ENCODE data around the gene ARMC9. TPM values are rescaled to one million over a fixed set of nuclear protein-coding genes. Genes with fewer than 3 reads are reported as not detected.

The ARMC9 gene
- total RNA-seq, 1 donor from 2014 or later, result 43.1 TPM

- no peak overlapping the region for H3K27ac ChIP-seq
- H3K4me1 ChIP-seq, result peaks cover 11% of the 10 kb centered on the region
- no peak for TF ChIP-seq CTCF (IDR thresholded peaks at IDR 0.05)
- ATAC-seq (no peak), DNase-seq (no peak)
- no peaks in the 10 kb centered on the region for H3K9me3 ChIP-seq
- no peaks in the 10 kb centered on the region for H3K27me3 ChIP-seq (ENCODE audit: low read depth)
- intact Hi-C loops (cut with DNase I), result no loop called here
- H3K36me3 ChIP-seq, result peaks cover 1% of the 10 kb centered on the region
- no peak overlapping the region for H3K4me3 ChIP-seq
Observed at GRCh38 chr2:231203087-231203486, 4.7 kb downstream of the ARMC9 start.

DNA sequence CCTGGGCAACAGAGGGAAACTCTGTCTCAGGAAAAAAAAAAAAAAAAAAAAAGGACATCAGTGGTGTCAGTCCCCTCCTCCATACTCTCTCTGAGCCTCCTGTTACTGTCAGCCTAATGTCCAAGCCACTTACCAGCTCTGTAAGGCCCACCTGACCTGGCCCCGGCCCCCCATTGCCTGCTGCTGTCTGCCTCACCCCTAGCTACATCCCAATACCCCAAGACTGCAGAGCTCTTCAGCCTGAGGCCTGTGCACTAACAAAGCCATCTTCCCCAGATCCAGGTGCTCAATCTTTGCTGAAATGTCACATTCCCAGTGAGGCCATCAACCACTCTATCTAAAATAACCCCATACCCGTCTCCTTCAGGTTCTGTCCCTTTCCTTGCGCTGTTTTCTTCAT is 5.7 kb downstream of the ARMC9 start:
- Histone ChIP-seq H3K9me3 (no peaks in the 10 kb centered on the region), H3K4me3 (no peak overlapping the region), H3K36me3 (peaks cover 12% of the 10 kb centered on the region), H3K4me1 (peaks cover 6% of the 10 kb centered on the region), H3K27me3 (ENCODE audit: low read depth) (no peaks in the 10 kb centered on the region), H3K27ac (no peak overlapping the region)
- no peak for TF ChIP-seq CTCF (IDR thresholded peaks at IDR 0.05)
- DNase-seq (no peak), ATAC-seq (no peak)
- intact Hi-C loops (cut with DNase I), result no loop called here

GRCh38 chr2:231204581-231204980 is 6.2 kb downstream of the ARMC9 start:
- H3K27ac ChIP-seq, result no peak overlapping the region
- H3K4me1 ChIP-seq, result peaks cover 2% of the 10 kb centered on the region
- DNase-seq (no peak), ATAC-seq (no peak)
- H3K36me3 ChIP-seq, result peaks cover 15% of the 10 kb centered on the region
- H3K4me3 ChIP-seq, result no peak overlapping the region
- no peak for TF ChIP-seq CTCF (IDR thresholded peaks at IDR 0.05)
- H3K9me3 ChIP-seq, result no peaks in the 10 kb centered on the region
- intact Hi-C loops (cut with DNase I), result no loop called here
- H3K27me3 ChIP-seq (ENCODE audit: low read depth), result no peaks in the 10 kb centered on the region

GRCh38 chr2:231207734-231208133 is 9.3 kb downstream of the ARMC9 start:
- H3K4me3 ChIP-seq, result no peak overlapping the region
- DNase-seq (no peak), ATAC-seq (no peak)
- H3K4me1 ChIP-seq, result no peaks in the 10 kb centered on the region
- H3K36me3 ChIP-seq, result peaks cover 25% of the 10 kb centered on the region
- intact Hi-C loops (cut with DNase I), result no loop called here
- TF ChIP-seq CTCF (IDR thresholded peaks at IDR 0.05), result no peak
- no peak overlapping the region for H3K27ac ChIP-seq
- no peaks in the 10 kb centered on the region for H3K27me3 ChIP-seq (ENCODE audit: low read depth)
- H3K9me3 ChIP-seq, result no peaks in the 10 kb centered on the region

DNA sequence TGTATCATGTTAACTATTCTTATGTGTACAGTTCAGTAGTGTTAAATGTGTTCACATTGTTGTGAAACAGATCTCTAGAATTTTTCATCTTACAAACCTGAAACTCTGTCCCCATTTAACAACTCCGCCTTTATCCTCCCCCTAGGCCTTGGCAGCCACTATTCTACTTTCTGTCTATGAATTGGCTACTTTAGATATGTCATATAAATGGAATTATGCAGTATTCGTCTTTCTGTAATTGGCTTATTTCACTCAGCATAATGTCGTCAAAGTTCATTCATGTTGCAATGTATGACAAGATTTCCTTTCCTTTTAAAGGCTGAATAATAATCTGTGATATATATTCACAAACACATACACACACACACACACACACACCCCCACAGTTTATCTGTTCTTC is 12.4 kb downstream of the ARMC9 start:
- Histone ChIP-seq H3K9me3 (no peaks in the 10 kb centered on the region), H3K4me3 (no peak overlapping the region), H3K27ac (no peak overlapping the region), H3K4me1 (no peaks in the 10 kb centered on the region), H3K27me3 (ENCODE audit: low read depth) (no peaks in the 10 kb centered on the region), H3K36me3 (peaks cover 37% of the 10 kb centered on the region)
- ATAC-seq, result no peak
- intact Hi-C loops (cut with DNase I), result no loop called here
- no peak for TF ChIP-seq CTCF (IDR thresholded peaks at IDR 0.05)
- no peak for DNase-seq

GRCh38 chr2:231211486-231211885 is 13.1 kb downstream of the ARMC9 start:
- TF ChIP-seq CTCF (IDR thresholded peaks at IDR 0.05), result no peak

More at GRCh38 chr2:231211486-231211885, 13.1 kb downstream of the ARMC9 start:
- Histone ChIP-seq H3K4me3 (no peak overlapping the region), H3K27me3 (ENCODE audit: low read depth) (no peaks in the 10 kb centered on the region), H3K36me3 (peaks cover 40% of the 10 kb centered on the region), H3K27ac (no peak overlapping the region), H3K9me3 (no peaks in the 10 kb centered on the region), H3K4me1 (no peaks in the 10 kb centered on the region)
- intact Hi-C loops (cut with DNase I), result no loop called here
- no peak for ATAC-seq
- no peak for DNase-seq
